Effector CD4-positive, alpha-beta T cell (primary cell): ENCODE results near the gene GALE.
"Not testable (repeated sequence)": the region's sequence is repeated elsewhere in the genome, so short reads cannot be mapped to it uniquely, and the experiment has no call there.

Source experiments
- DNase-seq: peaks from one replicate; pipeline ENCODE4 v3.0.0-alpha.2; 2020

GALE gene

GRCh38 chr1:23792151-23792945, 8.2 kb downstream of the GALE start:
- no peak for DNase-seq

GRCh38 chr1:23791516-23792047, 9.0 kb downstream of the GALE start:
- no peak for DNase-seq

GRCh38 chr1:23790696-23791515, 9.6 kb downstream of the GALE start, which contains the start of gene LYPLA2:
TSS of gene LYPLA2 (plus strand) at chr1:23791145. CDS start at chr1:23792683, 1,538 bp downstream.
- peak; percentile 81 for DNase-seq

- DNase-seq = no peak
Measured at GRCh38 chr1:23788695-23789094, 11.9 kb downstream of the GALE start.

GRCh38 chr1:23787701-23788100, 12.9 kb downstream of the GALE start:
- no peak for DNase-seq

- DNase-seq = no peak
Measured at GRCh38 chr1:23784846-23785245, 15.7 kb downstream of the GALE start.

GRCh38 chr1:23783141-23783540, 17.4 kb downstream of the GALE start:
- not testable (repeated sequence) for DNase-seq

GRCh38 chr1:23779826-23780371, 20.7 kb downstream of the GALE start:
- DNase-seq = no peak

- DNase-seq = peak; percentile 75
Measured at GRCh38 chr1:23777979-23778814, 22.4 kb downstream of the GALE start, which contains the start of gene PITHD1. TSS of gene PITHD1 (plus strand) at chr1:23778418. CDS start at chr1:23778516, 98 bp downstream.

GRCh38 chr1:23776217-23776616, 24.3 kb downstream of the GALE start:
- no peak for DNase-seq

GRCh38 chr1:23774174-23774880, 26.2 kb downstream of the GALE start:
- no peak for DNase-seq

GRCh38 chr1:23772854-23773242, 27.7 kb downstream of the GALE start:
- no peak for DNase-seq

- DNase-seq = peak; percentile 82
Measured at GRCh38 chr1:23772049-23772853, 28.3 kb downstream of the GALE start.

- DNase-seq = no peak
Measured at GRCh38 chr1:23768733-23769132, 31.8 kb downstream of the GALE start.

GRCh38 chr1:23763041-23763577, 37.4 kb downstream of the GALE start:
- no peak for DNase-seq

GRCh38 chr1:23759277-23759676, 41.3 kb downstream of the GALE start:
- DNase-seq = no peak

GRCh38 chr1:23757812-23758211, 42.7 kb downstream of the GALE start:
- DNase-seq = no peak

- no peak for DNase-seq
Measured at GRCh38 chr1:23756676-23757075, 43.9 kb downstream of the GALE start.

- no peak for DNase-seq
Measured at GRCh38 chr1:23752909-23753308, 47.6 kb downstream of the GALE start.

GRCh38 chr1:23751815-23752200, 48.7 kb downstream of the GALE start:
- DNase-seq = no peak
